Progenitor cell of endocrine pancreas (in vitro differentiated cells): ENCODE data around the gene CHMP1B. TPM values are rescaled to one million over a fixed set of nuclear protein-coding genes. Genes with fewer than 3 reads are reported as not detected.

Experiments used
- DNase-seq: peaks from one replicate; pipeline ENCODE4 v3.0.0; 2021; ENCODE audit warnings: low spot score; ENCODE audit not compliant: unreplicated experiment
- H3K27ac Mint-ChIP-seq: 2 replicates; pipeline ENCODE4 v1.8.0; 2021; ENCODE audit warnings: mild to moderate bottlenecking, moderate library complexity, mixed read lengths
- H3K27me3 Mint-ChIP-seq: 2 replicates; pipeline ENCODE4 v1.8.0; 2021; ENCODE audit warnings: mixed read lengths
- H3K36me3 Mint-ChIP-seq: 2 replicates; pipeline ENCODE4 v1.8.0; 2022; ENCODE audit warnings: mixed read lengths; ENCODE audit not compliant: insufficient read depth
- H3K4me1 Mint-ChIP-seq: 2 replicates; pipeline ENCODE4 v1.8.0; 2021; ENCODE audit warnings: low read depth, mixed read lengths
- H3K4me3 Mint-ChIP-seq: 2 replicates; pipeline ENCODE4 v1.8.0; 2021; ENCODE audit warnings: low read depth, mild to moderate bottlenecking, moderate library complexity, mixed read lengths
- H3K9me3 Mint-ChIP-seq: 2 replicates; pipeline ENCODE4 v1.8.0; 2021; ENCODE audit warnings: low read depth, mixed read lengths
- CTCF ChIP-seq: fragments of 200-600 bp; sonication (generic); IDR thresholded peaks from one replicate; pipeline ENCODE4 v1.5.0; 2021; ENCODE audit warnings: antibody characterized with exemption, mild to moderate bottlenecking; ENCODE audit not compliant: unreplicated experiment
- total RNA-seq: library from RNA; stranded (reverse); gene quantifications from 2 replicates; pipeline ENCODE4 v1.2.1, GENCODE V29; 2021

The CHMP1B gene
- total RNA-seq, 1 donor from 2014 or later, result 48.3 TPM

- Mint-ChIP-seq H3K27ac (no peak overlapping the region), H3K4me3 (no peak overlapping the region), H3K4me1 (peaks cover 11% of the 10 kb centered on the region), H3K27me3 (no peaks in the 10 kb centered on the region), H3K36me3 (peaks cover 9% of the 10 kb centered on the region), H3K9me3 (no peaks in the 10 kb centered on the region)
- no peak for DNase-seq
- no peak for TF ChIP-seq CTCF
These were observed 31.9 kb downstream of the CHMP1B start for GRCh38 chr18:11883153-11883552.

DNA sequence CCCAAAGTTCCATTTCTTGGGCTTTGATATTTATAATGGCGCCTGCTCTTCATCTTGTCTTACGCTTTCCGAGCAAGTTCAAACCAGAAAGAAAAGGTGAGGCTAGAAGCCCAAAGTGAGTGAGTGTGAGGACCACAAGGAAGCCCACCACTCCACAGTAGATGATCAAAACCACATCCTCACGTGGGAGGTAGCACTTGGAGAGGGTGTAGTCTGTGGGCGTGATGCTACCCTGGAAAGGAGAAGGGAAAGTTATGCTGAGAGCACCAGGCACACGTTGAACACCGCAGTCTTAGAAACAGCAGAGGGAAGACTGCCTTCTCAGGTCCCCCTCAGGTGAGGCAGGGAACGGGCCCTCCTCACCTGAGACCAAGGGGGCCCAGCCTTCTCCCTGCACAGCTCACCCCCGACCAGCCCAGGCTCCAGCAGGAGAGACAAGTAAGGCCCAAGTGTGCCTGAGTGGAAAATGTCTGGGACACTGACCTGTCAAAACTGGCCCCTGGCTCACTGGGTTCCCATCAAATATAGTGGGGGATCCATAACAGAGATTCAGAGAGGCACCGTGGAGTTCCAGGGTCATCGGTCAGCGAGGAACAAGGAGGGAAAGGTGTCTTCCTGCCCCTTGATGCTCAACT, 33.3 kb downstream of the CHMP1B start:
- peaks cover 9% of the 10 kb centered on the region for H3K36me3 Mint-ChIP-seq
- TF ChIP-seq CTCF, result no peak
- no peak overlapping the region for H3K27ac Mint-ChIP-seq
- peaks cover 11% of the 10 kb centered on the region for H3K4me1 Mint-ChIP-seq
- H3K4me3 Mint-ChIP-seq, result no peak overlapping the region
- no peaks in the 10 kb centered on the region for H3K9me3 Mint-ChIP-seq
- no peaks in the 10 kb centered on the region for H3K27me3 Mint-ChIP-seq
- DNase-seq, result no peak

DNA sequence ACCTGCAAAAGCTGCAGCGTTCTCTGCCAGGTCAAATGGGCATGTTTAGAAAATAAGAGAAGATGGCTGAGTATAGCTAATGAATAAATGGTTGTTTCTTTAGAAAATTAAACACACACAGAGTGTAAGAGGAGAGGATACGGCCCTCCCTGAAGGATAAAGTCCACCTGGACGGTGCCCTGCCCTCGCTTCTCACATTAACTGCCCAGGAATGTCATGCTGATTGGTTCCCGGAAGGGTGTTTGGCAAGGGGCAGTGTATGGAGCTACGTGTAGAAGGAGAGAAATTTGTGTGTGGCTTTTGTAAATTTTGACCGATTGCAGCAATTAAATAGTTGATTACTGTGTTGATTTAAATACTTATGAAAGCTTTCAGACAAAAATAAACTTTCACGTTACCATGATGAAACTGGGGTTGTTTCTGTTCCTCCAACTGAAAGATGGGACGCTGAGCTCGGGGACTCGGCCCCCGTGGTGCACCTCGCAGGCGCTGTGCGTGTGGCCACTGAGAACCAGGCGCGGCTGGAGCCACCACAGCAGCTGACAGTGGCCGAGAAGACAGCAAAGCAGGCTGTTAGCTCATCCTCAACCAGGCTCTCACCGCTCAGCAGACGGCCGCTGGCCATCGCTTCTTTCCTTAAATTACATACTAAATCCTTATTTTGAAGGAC, 34.2 kb downstream of the CHMP1B start:
- Mint-ChIP-seq H3K36me3 (peaks cover 12% of the 10 kb centered on the region), H3K27ac (no peak overlapping the region), H3K27me3 (no peaks in the 10 kb centered on the region), H3K9me3 (no peaks in the 10 kb centered on the region), H3K4me1 (peaks cover 11% of the 10 kb centered on the region), H3K4me3 (no peak overlapping the region)
- DNase-seq, result no peak
- no peak for TF ChIP-seq CTCF

DNA sequence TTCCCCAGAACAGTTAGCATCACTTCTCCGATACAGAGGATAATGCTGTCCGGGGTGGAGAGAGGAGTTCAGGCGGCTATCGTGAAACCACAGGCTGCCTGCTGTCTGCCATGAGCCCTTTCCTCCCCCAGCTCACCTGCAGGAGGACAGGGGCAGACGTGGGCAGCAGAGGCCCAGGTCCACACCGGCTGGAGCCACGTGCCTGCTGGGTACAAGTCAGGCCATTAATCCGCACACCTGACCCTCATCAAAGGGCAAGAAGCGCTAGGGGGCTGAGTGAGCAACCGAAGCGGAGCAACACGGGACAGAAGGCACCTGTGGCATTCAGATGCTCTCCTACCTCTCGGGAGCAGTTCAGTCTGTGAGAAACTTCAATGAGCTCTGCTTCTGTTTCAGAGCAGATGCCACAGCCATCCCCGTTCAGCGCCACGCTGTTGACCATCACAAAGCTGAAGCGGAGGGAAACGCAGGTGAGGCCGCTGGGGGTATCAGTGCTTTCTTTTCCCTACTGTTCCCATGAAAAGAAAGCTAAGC, 35.4 kb downstream of the CHMP1B start:
- Mint-ChIP-seq H3K9me3 (no peaks in the 10 kb centered on the region), H3K27me3 (no peaks in the 10 kb centered on the region), H3K36me3 (peaks cover 17% of the 10 kb centered on the region), H3K27ac (no peak overlapping the region), H3K4me1 (peaks cover 9% of the 10 kb centered on the region), H3K4me3 (no peak overlapping the region)
- DNase-seq, result no peak
- no peak for TF ChIP-seq CTCF

- TF ChIP-seq CTCF, result no peak
- Mint-ChIP-seq H3K27me3 (no peaks in the 10 kb centered on the region), H3K36me3 (peaks cover 17% of the 10 kb centered on the region), H3K4me3 (no peak overlapping the region), H3K27ac (no peak overlapping the region), H3K4me1 (peaks cover 7% of the 10 kb centered on the region), H3K9me3 (no peaks in the 10 kb centered on the region)
- DNase-seq, result no peak
These were observed 36.3 kb downstream of the CHMP1B start for GRCh38 chr18:11887328-11888128.
